H9 (cell line): ENCODE measurements around the gene PARD6G. TPM values are rescaled to one million over a fixed set of nuclear protein-coding genes. Genes with fewer than 3 reads are reported as not detected.

Experiments used
- DNase-seq: peaks from one replicate; pipeline ENCODE4 v3.0.0-alpha.2; 2017
- H2AFZ ChIP-seq: one replicate; pipeline ENCODE4 v1.6.1; 2013; ENCODE audit warnings: mild to moderate bottlenecking, low read length, control low read depth, moderate library complexity
- H2AK5ac ChIP-seq: 2 replicates; pipeline ENCODE4 v1.6.1; 2013; ENCODE audit warnings: low read length, control low read depth, mixed read lengths; ENCODE audit not compliant: insufficient read length
- H2BK120ac ChIP-seq: one replicate; pipeline ENCODE4 v1.6.1; 2013; ENCODE audit warnings: low read depth, mild to moderate bottlenecking, low read length, control low read depth, inconsistent platforms; ENCODE audit not compliant: poor library complexity, severe bottlenecking
- H2BK12ac ChIP-seq: 2 replicates; pipeline ENCODE4 v1.6.1; 2013; ENCODE audit warnings: low read length, control low read depth, mixed read lengths, low read depth; ENCODE audit not compliant: insufficient read length
- H2BK15ac ChIP-seq: 2 replicates; pipeline ENCODE4 v1.6.1; 2013; ENCODE audit warnings: low read depth, low read length, control low read depth
- H2BK20ac ChIP-seq: one replicate; pipeline ENCODE4 v1.6.1; 2013; ENCODE audit warnings: low read depth, mild to moderate bottlenecking, low read length, control low read depth, inconsistent platforms; ENCODE audit not compliant: poor library complexity, severe bottlenecking
- H2BK5ac ChIP-seq: 2 replicates; pipeline ENCODE4 v1.6.1; 2013; ENCODE audit warnings: low read length, control low read depth, mixed read lengths; ENCODE audit not compliant: insufficient read length
- H3K14ac ChIP-seq: 2 replicates; pipeline ENCODE4 v1.6.1; 2013; ENCODE audit warnings: low read length, control low read depth; ENCODE audit not compliant: insufficient read depth
- H3K18ac ChIP-seq: 2 replicates; pipeline ENCODE4 v1.6.1; 2013; ENCODE audit warnings: low read depth, mild to moderate bottlenecking, mixed read lengths, low read length, control low read depth; ENCODE audit not compliant: insufficient read length
- H3K23ac ChIP-seq: 2 replicates; pipeline ENCODE4 v1.6.1; 2013; ENCODE audit warnings: low read length, control low read depth, mixed read lengths, low read depth; ENCODE audit not compliant: insufficient read length
- H3K23me2 ChIP-seq: 2 replicates; pipeline ENCODE4 v1.6.1; 2013; ENCODE audit warnings: low read depth, mild to moderate bottlenecking, mixed read lengths, low read length, control low read depth; ENCODE audit not compliant: insufficient read length, poor library complexity, severe bottlenecking
- H3K27ac ChIP-seq: 2 replicates; pipeline ENCODE4 v1.5.1; 2013; ENCODE audit warnings: low read length, control low read depth, mixed read lengths, low read depth; ENCODE audit not compliant: insufficient read length
- H3K27me3 ChIP-seq: 2 replicates; pipeline ENCODE4 v1.6.1; 2013; ENCODE audit warnings: low read length, control low read depth, inconsistent platforms; ENCODE audit not compliant: insufficient read depth
- H3K4ac ChIP-seq: 2 replicates; pipeline ENCODE4 v1.6.1; 2013; ENCODE audit warnings: low read depth, mild to moderate bottlenecking, control low read depth, inconsistent platforms, low read length, moderate library complexity
- H3K4me1 ChIP-seq: 2 replicates; pipeline ENCODE4 v1.6.1; 2013; ENCODE audit warnings: low read length, control low read depth, inconsistent platforms; ENCODE audit not compliant: insufficient read depth
- H3K4me2 ChIP-seq: 2 replicates; pipeline ENCODE4 v1.6.1; 2013; ENCODE audit warnings: low read length, control low read depth, mixed read lengths; ENCODE audit not compliant: insufficient read length, insufficient read depth
- H3K56ac ChIP-seq: 2 replicates; pipeline ENCODE4 v1.6.1; 2013; ENCODE audit warnings: low read depth, mild to moderate bottlenecking, mixed read lengths, low read length, control low read depth; ENCODE audit not compliant: insufficient read length
- H3K79me1 ChIP-seq: 2 replicates; pipeline ENCODE4 v1.6.1; 2013; ENCODE audit warnings: low read depth, mild to moderate bottlenecking, moderate library complexity, low read length, control low read depth, inconsistent platforms; ENCODE audit not compliant: insufficient read depth, poor library complexity, severe bottlenecking
- H3K79me2 ChIP-seq: 2 replicates; pipeline ENCODE4 v1.6.1; 2013; ENCODE audit warnings: low read length, control low read depth, inconsistent platforms; ENCODE audit not compliant: insufficient read depth
- H3K9ac ChIP-seq: 2 replicates; pipeline ENCODE4 v1.6.1; 2013; ENCODE audit warnings: low read length, control low read depth, mixed read lengths; ENCODE audit not compliant: insufficient read length; ENCODE audit errors: extremely low read depth
- H3K9me3 ChIP-seq: one replicate; pipeline ENCODE4 v1.6.1; 2013; ENCODE audit warnings: low read depth, low read length, inconsistent platforms; ENCODE audit not compliant: control insufficient read depth
- H3T11ph ChIP-seq: one replicate; pipeline ENCODE4 v1.6.1; 2013; ENCODE audit warnings: mild to moderate bottlenecking, low read length, control low read depth, inconsistent platforms
- H4K20me1 ChIP-seq: one replicate; pipeline ENCODE4 v1.6.1; 2013; ENCODE audit not compliant: control insufficient read depth, insufficient read length, insufficient read depth
- H4K5ac ChIP-seq: 2 replicates; pipeline ENCODE4 v1.6.1; 2013; ENCODE audit warnings: low read depth, mild to moderate bottlenecking, mixed read lengths, low read length, control low read depth; ENCODE audit not compliant: insufficient read length
- H4K8ac ChIP-seq: replicated peaks from 2 replicates; pipeline ENCODE4 v1.6.1; 2013; ENCODE audit warnings: low read length, control low read depth, mixed read lengths, low read depth; ENCODE audit not compliant: insufficient read length
- H4K91ac ChIP-seq: 2 replicates; pipeline ENCODE4 v1.6.1; 2013; ENCODE audit warnings: low read depth, mild to moderate bottlenecking, moderate library complexity, mixed read lengths, low read length, control low read depth; ENCODE audit not compliant: insufficient read length
- H3K27ac Mint-ChIP-seq, 3 experiments: 2 replicates in 2 of 3; 3 replicates in 1 of 3; pipeline ENCODE4 v1.8.0; 2020 to 2021; ENCODE audit warnings: mixed read lengths in 3 of 3, mild to moderate bottlenecking in 1 of 3, moderate library complexity in 1 of 3
- H3K27me3 Mint-ChIP-seq: 2 replicates; pipeline ENCODE4 v1.8.0; 2021; ENCODE audit warnings: low read depth, mild to moderate bottlenecking, moderate library complexity, mixed read lengths
- H3K36me3 Mint-ChIP-seq, 3 experiments: 2 replicates in 2 of 3; 3 replicates in 1 of 3; pipeline ENCODE4 v1.8.0; 2020 to 2021; ENCODE audit warnings: low read depth in 3 of 3, mixed read lengths in 3 of 3; ENCODE audit not compliant: insufficient read depth in 1 of 3
- H3K4me1 Mint-ChIP-seq, 2 experiments: 2 replicates each; pipeline ENCODE4 v1.8.0; 2020; ENCODE audit warnings: mixed read lengths in 2 of 2
- H3K4me3 Mint-ChIP-seq, 2 experiments: 2 replicates in 1 of 2; 3 replicates in 1 of 2; pipeline ENCODE4 v1.8.0; 2020 to 2021; ENCODE audit warnings: mild to moderate bottlenecking in 2 of 2, mixed read lengths in 2 of 2, moderate library complexity in 1 of 2
- H3K9me3 Mint-ChIP-seq, 2 experiments: 2 replicates in 1 of 2; 3 replicates in 1 of 2; pipeline ENCODE4 v1.8.0; 2020; ENCODE audit warnings: mild to moderate bottlenecking in 2 of 2, mixed read lengths in 2 of 2, moderate library complexity in 1 of 2
- WGBS: extraction: QIAGEN DNeasy Blood & Tissue Kit; methylation state at CpG from one replicate; pipeline ENCODE4 v1.1.7; 2013; ENCODE audit warnings: missing lambda C conversion rate, low lambda C conversion rate, mixed read lengths; ENCODE audit not compliant: insufficient read length; ENCODE audit errors: extremely low coverage; 5-methylcytosine and 5-hydroxymethylcytosine counted together
- total RNA-seq: library from RNA; stranded (reverse); gene quantifications from 2 replicates; pipeline ENCODE4 v1.2.1, GENCODE V29; 2021
- TF ChIP-seq, protein P1 (sequence below): fragments of 200-600 bp; sonication (generic); conservative IDR thresholded peaks from 3 replicates; pipeline ENCODE4 v1.8.0; 2021; ENCODE audit warnings: antibody characterized with exemption, mild to moderate bottlenecking

The PARD6G gene
- total RNA-seq, 1 experiment from 2014 or later = 11.2 TPM

DNA sequence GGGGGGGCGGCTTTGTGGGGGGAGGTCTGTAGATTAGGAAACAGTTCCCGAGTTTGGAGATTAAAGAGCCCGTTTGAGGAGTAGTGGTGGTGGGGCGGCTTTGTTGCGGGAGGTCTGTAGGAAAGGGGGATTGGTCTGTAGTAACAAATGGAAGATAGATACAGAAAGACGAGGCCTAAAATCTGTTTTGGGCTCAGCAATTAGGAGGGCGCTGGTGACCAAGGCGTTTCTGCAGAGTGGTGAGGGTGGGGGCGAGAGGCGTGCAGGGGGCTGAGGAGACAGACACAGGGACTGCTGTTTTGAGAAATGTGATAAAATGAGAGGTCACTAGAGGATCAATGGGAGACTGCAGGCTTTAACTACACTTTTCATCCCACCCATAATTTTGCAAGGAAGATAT is 139.9 kb downstream of the PARD6G start:
- Histone ChIP-seq H3K23ac (no peak overlapping the region), H3K4ac (no peak overlapping the region), H3K23me2 (no peaks in the 10 kb centered on the region), H3K79me2 (peaks cover 16% of the 10 kb centered on the region), H4K5ac (no peak overlapping the region), H3K9ac (no peak overlapping the region), H3K14ac (no peak overlapping the region), H3K4me2 (no peak overlapping the region), H2BK12ac (no peak overlapping the region), H4K8ac (no peak overlapping the region), H2BK120ac (no peak overlapping the region), H3K27ac (no peak overlapping the region), H3K79me1 (no peaks in the 10 kb centered on the region), H2BK5ac (no peak overlapping the region), H2BK15ac (no peak overlapping the region), H2BK20ac (no peak overlapping the region), H3K27me3 (no peaks in the 10 kb centered on the region), H3K9me3 (no peaks in the 10 kb centered on the region), H2AFZ (no peak overlapping the region), H3T11ph (no peak overlapping the region), H4K91ac (no peak overlapping the region), H3K4me1 (peaks cover 12% of the 10 kb centered on the region; the same call in 1 of the 2 replicates), H2AK5ac (no peak overlapping the region), H3K18ac (no peak overlapping the region), H4K20me1 (peaks cover 2% of the 10 kb centered on the region), H3K56ac (no peak overlapping the region)
- Mint-ChIP-seq H3K36me3 (peaks cover 3 to 6% (median 5%) of the 10 kb centered on the region in 3 experiments), H3K27ac (peak overlapping the region in 1 of 3 experiments; percentile 23; a peak in 1 of 7 replicates), H3K4me3 (0 out of 5 replicates have a peak overlapping the region, but pooled peaks of 1 of the 2 experiments have one; percentile 12), H3K27me3 (no peaks in the 10 kb centered on the region), H3K4me1 (peaks cover 60 to 62% of the 10 kb centered on the region in 2 experiments), H3K9me3 (no peaks in the 10 kb centered on the region)
- TF ChIP-seq, protein P1, sequence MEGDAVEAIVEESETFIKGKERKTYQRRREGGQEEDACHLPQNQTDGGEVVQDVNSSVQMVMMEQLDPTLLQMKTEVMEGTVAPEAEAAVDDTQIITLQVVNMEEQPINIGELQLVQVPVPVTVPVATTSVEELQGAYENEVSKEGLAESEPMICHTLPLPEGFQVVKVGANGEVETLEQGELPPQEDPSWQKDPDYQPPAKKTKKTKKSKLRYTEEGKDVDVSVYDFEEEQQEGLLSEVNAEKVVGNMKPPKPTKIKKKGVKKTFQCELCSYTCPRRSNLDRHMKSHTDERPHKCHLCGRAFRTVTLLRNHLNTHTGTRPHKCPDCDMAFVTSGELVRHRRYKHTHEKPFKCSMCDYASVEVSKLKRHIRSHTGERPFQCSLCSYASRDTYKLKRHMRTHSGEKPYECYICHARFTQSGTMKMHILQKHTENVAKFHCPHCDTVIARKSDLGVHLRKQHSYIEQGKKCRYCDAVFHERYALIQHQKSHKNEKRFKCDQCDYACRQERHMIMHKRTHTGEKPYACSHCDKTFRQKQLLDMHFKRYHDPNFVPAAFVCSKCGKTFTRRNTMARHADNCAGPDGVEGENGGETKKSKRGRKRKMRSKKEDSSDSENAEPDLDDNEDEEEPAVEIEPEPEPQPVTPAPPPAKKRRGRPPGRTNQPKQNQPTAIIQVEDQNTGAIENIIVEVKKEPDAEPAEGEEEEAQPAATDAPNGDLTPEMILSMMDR = no peak
- WGBS = no CpG with 5 or more reads among the region's 10 CpGs
- DNase-seq = no peak

Other genes starting within 250 kb of the PARD6G start
- gene RBFA, start 213.1 kb downstream of the PARD6G start, total RNA-seq = 39.4 and 42.5 TPM in 2 replicates
- gene ADNP2, start 138.3 kb downstream of the PARD6G start, total RNA-seq = 53.5 and 56.5 TPM in 2 replicates